Measurements from ENCODE around the gene MYRF.

The MYRF gene

DNA sequence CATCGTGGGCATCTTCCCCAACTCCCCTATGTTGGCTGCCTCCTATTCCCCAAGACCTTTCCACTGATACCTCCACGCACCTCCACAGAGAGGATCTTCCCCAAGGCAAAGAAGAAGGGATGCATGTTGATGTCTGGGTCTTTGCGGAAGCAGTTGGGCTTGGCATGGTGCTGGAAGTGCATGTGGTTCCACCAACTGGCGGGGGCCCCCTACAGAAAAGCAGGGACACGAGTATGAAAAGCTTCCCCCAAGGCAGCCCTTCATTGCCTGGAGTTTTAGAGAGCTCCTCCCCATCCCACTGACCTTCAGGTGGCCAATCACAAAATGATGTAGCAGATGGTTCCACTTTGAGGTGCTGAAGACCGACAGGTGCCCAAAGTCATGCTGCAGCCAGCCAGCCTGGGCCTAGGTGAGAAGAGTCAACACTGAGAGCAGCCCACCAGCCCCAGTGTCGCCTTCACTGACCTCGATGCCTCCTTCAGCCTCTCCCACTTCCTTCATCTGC, 58.3 kb downstream of the MYRF start:
- H3K9ac ChIP-seq (ENCODE audit: low read length): no peak overlapping the region
- no peaks in the 10 kb centered on the region for H3K4me1 ChIP-seq (ENCODE audit: insufficient read depth, low read length)
- H3K27ac ChIP-seq (ENCODE audit: low read depth, low read length): no peak overlapping the region
- peaks cover 24% of the 10 kb centered on the region for H3K36me3 ChIP-seq (ENCODE audit: insufficient read depth, low read length)
- H3K9me3 ChIP-seq (ENCODE audit: low read length): no peaks in the 10 kb centered on the region
- no peak overlapping the region for H3K4me3 ChIP-seq (ENCODE audit: low read depth in 1 of 2, low read length in 2 of 2)
- H3K27me3 ChIP-seq (ENCODE audit: control insufficient read depth in 1 of 2, insufficient read depth in 2 of 2, low read length in 2 of 2): no peaks in the 10 kb centered on the region

DNA sequence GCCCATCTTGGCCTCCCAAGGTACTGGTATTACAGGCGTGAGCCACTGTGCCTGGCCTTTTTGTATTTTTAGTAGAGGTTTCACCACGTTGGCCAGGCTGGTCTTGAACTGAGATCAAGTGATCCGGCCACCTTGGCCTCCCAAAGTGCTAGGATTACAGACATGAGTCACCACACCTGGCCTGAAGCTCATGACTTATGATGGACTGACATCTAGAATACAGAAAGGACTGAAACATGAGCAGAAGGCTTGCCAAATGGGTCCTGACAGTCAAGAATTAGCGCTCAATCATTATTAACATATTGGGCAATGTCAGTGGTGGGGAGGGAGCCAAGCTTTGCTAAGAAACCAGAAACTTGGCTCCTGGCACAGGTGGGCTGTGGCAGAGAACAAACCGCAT, 59.4 kb downstream of the MYRF start:
- Histone ChIP-seq H3K36me3 (ENCODE audit: insufficient read depth, low read length) (peaks cover 19% of the 10 kb centered on the region), H3K9ac (ENCODE audit: low read length) (no peak overlapping the region), H3K4me3 (ENCODE audit: low read depth in 1 of 2, low read length in 2 of 2) (no peak overlapping the region), H3K27me3 (ENCODE audit: control insufficient read depth in 1 of 2, insufficient read depth in 2 of 2, low read length in 2 of 2) (no peaks in the 10 kb centered on the region), H3K27ac (ENCODE audit: low read depth, low read length) (no peak overlapping the region), H3K4me1 (ENCODE audit: insufficient read depth, low read length) (peaks cover 5% of the 10 kb centered on the region), H3K9me3 (ENCODE audit: low read length) (no peaks in the 10 kb centered on the region)

DNA sequence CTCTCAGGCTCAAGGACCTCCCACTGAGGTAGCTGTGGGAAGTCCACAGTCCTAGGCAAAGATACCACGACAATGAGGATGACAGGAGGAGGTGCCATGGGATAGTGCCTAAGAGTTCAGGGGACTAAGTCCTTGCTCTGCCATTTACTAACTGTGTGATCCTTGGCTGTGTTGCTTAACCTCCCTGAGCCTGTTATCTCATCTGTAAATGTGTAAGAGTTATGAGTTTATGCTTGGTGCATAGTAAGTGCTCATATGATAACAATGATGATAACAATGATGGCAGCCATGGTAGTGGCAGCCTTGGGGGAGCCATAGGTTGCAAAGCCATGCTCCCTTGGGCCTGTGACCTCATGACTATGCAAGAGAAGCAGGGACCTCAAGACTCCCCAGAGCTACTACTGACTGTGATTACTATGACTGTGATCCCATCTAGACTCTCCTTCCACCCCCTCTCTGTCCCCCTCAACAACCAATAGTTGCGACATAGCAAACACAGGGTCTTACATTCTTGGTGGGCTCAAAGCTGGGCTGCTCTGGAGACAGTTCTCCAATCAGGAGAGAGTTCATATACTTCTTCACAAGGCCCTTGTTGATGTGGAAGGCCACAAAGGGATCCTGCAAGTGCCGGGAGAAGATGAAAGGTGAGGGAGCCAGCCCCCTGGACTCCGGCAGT, 60.4 kb downstream of the MYRF start:
- Histone ChIP-seq H3K27me3 (ENCODE audit: control insufficient read depth in 1 of 2, insufficient read depth in 2 of 2, low read length in 2 of 2) (no peaks in the 10 kb centered on the region), H3K36me3 (ENCODE audit: insufficient read depth, low read length) (peaks cover 18% of the 10 kb centered on the region), H3K4me1 (ENCODE audit: insufficient read depth, low read length) (peaks cover 5% of the 10 kb centered on the region), H3K4me3 (ENCODE audit: low read depth in 1 of 2, low read length in 2 of 2) (no peak overlapping the region), H3K9me3 (ENCODE audit: low read length) (no peaks in the 10 kb centered on the region), H3K27ac (ENCODE audit: low read depth, low read length) (no peak overlapping the region), H3K9ac (ENCODE audit: low read length) (no peak overlapping the region)

DNA sequence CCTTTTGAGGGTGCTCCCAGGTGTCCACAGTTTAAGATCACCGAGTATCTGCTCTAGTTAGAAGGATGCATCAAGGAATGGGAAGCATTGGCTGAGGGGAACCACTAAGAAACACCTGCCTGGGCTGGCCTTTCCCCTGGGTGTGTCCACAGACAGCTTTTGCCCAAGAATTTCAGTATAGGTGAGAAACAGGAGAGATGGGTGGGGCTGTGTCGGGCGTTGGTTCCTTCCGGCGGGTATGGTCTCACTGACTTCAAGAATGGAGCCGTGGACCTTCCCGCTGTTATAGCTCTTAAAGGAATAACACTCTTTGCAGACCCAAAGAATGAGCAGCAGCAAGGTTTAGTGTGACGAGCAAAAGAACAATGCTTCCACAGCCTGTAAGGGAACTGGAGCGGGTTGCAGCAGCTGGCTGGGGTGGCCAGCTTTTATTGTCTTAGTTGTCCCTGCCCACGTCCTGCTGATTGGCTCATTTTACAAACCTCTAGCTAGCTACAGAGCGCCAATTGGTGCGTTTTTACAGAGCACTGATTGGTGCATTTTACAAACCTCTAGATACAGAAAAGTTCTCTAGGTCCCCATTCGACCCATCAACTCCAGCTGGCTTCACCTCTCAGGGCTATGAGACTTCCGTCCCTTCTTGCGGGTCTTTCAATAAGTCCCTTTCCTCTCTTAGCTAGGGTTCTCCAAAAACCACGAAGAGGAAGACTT, 62.0 kb downstream of the MYRF start:
- Histone ChIP-seq H3K27me3 (ENCODE audit: control insufficient read depth in 1 of 2, insufficient read depth in 2 of 2, low read length in 2 of 2) (no peaks in the 10 kb centered on the region), H3K36me3 (ENCODE audit: insufficient read depth, low read length) (peaks cover 18% of the 10 kb centered on the region), H3K27ac (ENCODE audit: low read depth, low read length) (peak overlapping the region; percentile 97), H3K4me3 (ENCODE audit: low read depth in 1 of 2, low read length in 2 of 2) (peak overlapping the region; percentile 57 to 88), H3K9ac (ENCODE audit: low read length) (peak overlapping the region; percentile 44), H3K9me3 (ENCODE audit: low read length) (no peaks in the 10 kb centered on the region), H3K4me1 (ENCODE audit: insufficient read depth, low read length) (peaks cover 5% of the 10 kb centered on the region)

DNA sequence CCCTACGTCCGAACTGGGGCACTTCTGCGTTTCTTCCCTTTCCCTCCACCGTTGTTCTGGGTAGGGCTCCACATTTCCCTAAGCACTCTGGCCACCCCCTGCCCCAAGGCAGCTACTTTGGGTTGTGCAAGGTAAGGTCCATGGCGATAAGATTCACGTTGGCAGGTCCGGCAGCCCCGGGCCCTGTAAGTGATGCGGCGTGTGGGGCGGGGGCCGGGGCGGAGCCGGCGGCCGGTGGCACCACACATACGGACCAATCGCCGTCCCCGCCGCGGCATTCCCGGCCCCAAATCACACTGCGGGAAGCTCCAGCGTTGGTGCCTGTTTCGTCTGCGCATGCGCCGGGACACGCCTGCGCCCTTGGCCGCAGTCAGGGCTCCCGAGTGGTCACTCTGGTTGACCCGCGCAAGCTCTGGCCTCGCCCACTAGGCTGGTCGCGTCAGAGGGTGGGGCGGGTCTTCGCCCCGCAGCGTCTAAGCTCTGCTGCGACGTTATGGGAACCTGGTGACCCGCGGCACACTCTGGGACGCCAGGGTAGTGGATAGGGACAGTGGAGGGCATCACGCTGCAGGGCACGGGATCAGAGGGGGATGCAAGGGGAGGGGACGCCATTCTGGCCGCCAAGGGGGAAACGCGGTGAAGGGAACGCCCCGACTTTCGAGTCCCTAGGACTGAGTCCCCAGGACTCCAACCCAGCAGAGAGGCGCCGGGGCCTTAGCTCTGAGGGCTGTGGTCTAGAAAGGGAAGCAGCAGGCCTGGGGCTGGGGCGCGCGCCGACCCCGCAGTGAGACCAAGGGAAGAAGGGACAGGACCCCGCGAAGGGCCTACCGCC, 62.7 kb downstream of the MYRF start:
- H3K4me3 ChIP-seq (ENCODE audit: low read depth in 1 of 2, low read length in 2 of 2): peak overlapping the region; percentile 57 to 88
- peak overlapping the region; percentile 50 for H3K9ac ChIP-seq (ENCODE audit: low read length)
- H3K36me3 ChIP-seq (ENCODE audit: insufficient read depth, low read length): peaks cover 16% of the 10 kb centered on the region
- peaks cover 5% of the 10 kb centered on the region for H3K4me1 ChIP-seq (ENCODE audit: insufficient read depth, low read length)
- no peaks in the 10 kb centered on the region for H3K9me3 ChIP-seq (ENCODE audit: low read length)
- H3K27me3 ChIP-seq (ENCODE audit: control insufficient read depth in 1 of 2, insufficient read depth in 2 of 2, low read length in 2 of 2): no peaks in the 10 kb centered on the region
- H3K27ac ChIP-seq (ENCODE audit: low read depth, low read length): peak overlapping the region; percentile 97

DNA sequence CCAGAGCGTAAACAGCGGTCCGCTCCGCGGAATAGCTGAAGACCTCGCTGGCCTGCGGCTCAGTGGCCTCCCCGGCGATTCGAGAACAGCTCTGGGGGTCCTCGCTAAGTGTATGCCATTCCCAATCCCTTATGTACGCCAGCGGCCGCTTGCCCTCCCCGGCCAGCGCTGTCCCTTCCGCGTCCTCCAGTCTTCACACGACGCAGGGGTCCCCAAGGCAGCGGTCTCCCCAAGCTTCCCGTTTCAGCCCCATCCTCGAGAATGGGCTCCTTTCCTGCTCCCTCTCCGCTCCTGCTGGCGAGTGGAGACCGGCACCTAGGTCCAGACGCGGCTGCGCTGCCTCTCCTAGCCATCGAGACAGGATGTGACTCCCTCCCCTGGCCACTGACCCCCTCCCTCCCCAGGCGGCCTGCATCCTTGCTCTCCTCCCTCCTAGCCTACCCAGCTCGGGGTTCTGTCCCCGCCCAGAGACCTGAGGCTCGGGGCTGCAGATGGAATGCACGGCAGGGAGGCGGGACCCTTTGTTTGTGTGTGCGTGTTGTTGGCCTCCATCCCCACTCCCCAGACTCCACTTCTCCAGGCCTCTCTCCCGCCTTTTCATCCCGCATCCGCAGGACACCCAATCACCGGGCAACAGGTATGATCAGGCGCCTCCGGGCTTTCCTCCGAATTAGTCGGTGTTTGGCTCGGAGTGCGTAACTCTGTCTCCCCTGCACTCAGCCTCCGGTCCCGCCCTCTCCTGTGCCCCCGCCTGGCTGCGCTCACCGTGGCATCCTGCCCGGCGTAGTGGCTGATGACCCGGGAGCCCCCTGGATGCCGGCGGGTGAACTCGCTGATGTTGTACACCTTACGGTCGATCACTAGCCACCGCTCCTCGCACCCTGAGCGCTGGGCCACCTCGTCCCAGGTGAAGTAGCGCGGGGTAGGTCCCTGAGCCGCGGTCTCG, 63.6 kb downstream of the MYRF start:
- H3K9ac ChIP-seq (ENCODE audit: low read length): peak overlapping the region; percentile 50
- peaks cover 7% of the 10 kb centered on the region for H3K36me3 ChIP-seq (ENCODE audit: insufficient read depth, low read length)
- H3K27ac ChIP-seq (ENCODE audit: low read depth, low read length): peak overlapping the region; percentile 97
- H3K4me3 ChIP-seq (ENCODE audit: low read depth in 1 of 2, low read length in 2 of 2): peak overlapping the region; percentile 57 to 88
- peaks cover 5% of the 10 kb centered on the region for H3K4me1 ChIP-seq (ENCODE audit: insufficient read depth, low read length)
- no peaks in the 10 kb centered on the region for H3K9me3 ChIP-seq (ENCODE audit: low read length)
- no peaks in the 10 kb centered on the region for H3K27me3 ChIP-seq (ENCODE audit: control insufficient read depth in 1 of 2, insufficient read depth in 2 of 2, low read length in 2 of 2)

DNA sequence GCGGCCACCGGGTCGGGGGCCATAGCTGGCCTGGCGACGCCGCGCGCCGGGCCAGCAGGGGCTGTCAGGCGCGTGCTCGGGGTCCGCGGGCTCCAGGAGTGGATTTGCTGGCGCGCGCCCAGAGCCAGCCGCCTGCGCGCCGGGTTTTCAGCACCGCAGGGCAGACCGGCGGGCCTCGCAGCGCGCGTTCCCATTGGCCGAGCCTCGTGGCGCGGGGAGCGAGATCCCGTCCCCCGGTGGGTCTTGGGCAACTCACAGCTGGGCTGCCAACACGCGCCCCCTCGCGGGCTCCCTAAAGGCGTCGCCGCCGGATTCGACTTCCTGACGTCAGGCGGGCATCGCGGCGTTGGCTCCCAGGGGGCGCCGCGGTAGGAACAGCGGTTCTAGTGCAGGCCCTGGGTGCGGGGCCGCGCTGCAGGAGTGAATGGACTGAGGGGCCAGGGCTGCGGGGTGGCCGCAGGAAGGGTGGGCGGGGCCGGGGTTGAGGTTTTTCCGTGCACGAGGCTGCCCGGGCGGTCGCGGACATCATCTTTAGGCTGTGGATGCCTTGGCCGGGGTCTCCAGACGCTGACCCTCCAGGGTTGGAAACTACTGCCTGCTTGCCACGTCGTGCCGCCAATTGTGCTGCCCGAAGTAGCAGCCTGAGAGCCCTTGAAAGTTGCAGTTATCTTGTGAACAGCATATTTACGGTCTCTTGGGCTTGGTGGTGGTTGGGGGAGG, 64.5 kb downstream of the MYRF start, which contains the start of gene FADS1:
FADS1 (minus strand) TSS at position 268 of the 720 bp plus-strand sequence; CDS start at position 194, 74 bp downstream.
- H3K9ac ChIP-seq (ENCODE audit: low read length): peak within 1 kb of the TSS; percentile 50

DNA sequence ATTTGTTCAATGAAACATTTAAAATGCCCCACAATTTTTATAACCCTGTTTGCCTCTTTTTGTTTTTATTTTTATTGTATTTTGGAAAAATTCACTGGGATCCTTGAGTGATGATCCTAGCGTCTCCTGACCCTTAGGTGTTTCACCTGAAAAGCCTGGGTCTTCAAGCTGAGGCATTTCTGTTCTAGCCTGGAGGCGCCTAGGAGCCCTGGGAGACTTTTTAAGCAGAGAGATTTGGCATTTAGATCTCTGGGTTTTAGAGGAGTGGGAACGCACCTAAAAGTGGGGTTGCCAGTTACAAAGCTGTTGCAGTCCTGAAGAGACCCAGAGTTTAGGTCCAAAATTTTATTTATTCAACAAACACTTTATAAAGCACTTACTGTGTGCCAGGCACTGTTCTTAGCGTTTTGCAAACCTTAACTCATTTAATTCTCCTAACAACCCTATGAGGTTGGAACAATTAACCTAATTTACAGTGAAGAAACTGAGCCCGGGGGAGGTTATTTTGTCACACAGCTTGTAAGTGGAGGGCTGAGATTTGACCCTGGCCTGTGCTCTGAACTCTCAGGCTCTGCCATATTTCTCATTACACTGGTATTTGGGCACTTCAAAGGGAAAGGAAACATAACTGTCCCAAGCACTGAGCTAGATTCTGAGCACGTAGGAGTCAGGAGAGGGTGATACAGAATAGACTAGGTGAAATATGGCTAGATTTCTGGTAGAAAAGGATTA, 65.2 kb downstream of the MYRF start:
- Histone ChIP-seq H3K4me1 (ENCODE audit: insufficient read depth, low read length) (peaks cover 5% of the 10 kb centered on the region), H3K36me3 (ENCODE audit: insufficient read depth, low read length) (no peaks in the 10 kb centered on the region), H3K27me3 (ENCODE audit: control insufficient read depth in 1 of 2, insufficient read depth in 2 of 2, low read length in 2 of 2) (no peaks in the 10 kb centered on the region), H3K27ac (ENCODE audit: low read depth, low read length) (peak overlapping the region; percentile 24), H3K9ac (ENCODE audit: low read length) (no peak overlapping the region), H3K4me3 (ENCODE audit: low read depth in 1 of 2, low read length in 2 of 2) (peak overlapping the region in 1 of 2 donors; percentile 39), H3K9me3 (ENCODE audit: low read length) (no peaks in the 10 kb centered on the region)

More for the DNA sequence above, 64.5 kb downstream of the MYRF start, which contains the start of gene FADS1:
- Histone ChIP-seq H3K27me3 (ENCODE audit: control insufficient read depth in 1 of 2, insufficient read depth in 2 of 2, low read length in 2 of 2) (no peaks in the 10 kb centered on the region), H3K36me3 (ENCODE audit: insufficient read depth, low read length) (peaks cover 6% of the 10 kb centered on the region), H3K4me3 (ENCODE audit: low read depth in 1 of 2, low read length in 2 of 2) (peak within 1 kb of the TSS; percentile 57 to 88), H3K9me3 (ENCODE audit: low read length) (no peaks in the 10 kb centered on the region), H3K4me1 (ENCODE audit: insufficient read depth, low read length) (peaks cover 5% of the 10 kb centered on the region), H3K27ac (ENCODE audit: low read depth, low read length) (peak within 1 kb of the TSS; percentile 97)

DNA sequence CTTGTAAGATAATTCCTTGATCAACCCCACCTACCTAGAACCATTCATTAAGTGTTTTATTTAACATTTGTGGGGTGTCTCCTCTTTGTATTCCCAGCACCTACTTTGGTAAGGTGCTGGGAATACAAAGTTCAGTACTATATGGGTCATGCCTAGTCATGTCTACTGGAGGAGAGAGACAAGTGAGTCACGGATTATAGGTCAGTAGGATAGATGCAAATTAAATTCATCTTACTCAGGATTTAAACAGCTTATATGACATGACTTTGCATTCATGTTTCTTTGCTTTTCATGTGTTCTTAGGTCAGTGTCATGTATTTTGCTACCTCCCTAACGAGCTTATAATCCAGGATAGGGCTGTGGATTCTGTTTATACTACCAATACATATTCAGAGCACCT, 67.7 kb downstream of the MYRF start:
- Histone ChIP-seq H3K36me3 (ENCODE audit: insufficient read depth, low read length) (no peaks in the 10 kb centered on the region), H3K27me3 (ENCODE audit: control insufficient read depth in 1 of 2, insufficient read depth in 2 of 2, low read length in 2 of 2) (no peaks in the 10 kb centered on the region), H3K9me3 (ENCODE audit: low read length) (no peaks in the 10 kb centered on the region), H3K9ac (ENCODE audit: low read length) (no peak overlapping the region), H3K27ac (ENCODE audit: low read depth, low read length) (no peak overlapping the region), H3K4me1 (ENCODE audit: insufficient read depth, low read length) (peaks cover 5% of the 10 kb centered on the region), H3K4me3 (ENCODE audit: low read depth in 1 of 2, low read length in 2 of 2) (no peak overlapping the region)
